NB4 (cell line): Measurements from ENCODE around the gene SNUPN.

ENCODE experiments used
- DNase-seq: peaks from one replicate; pipeline ENCODE4 v3.0.0; 2010; ENCODE audit warnings: low read depth
- H3K4me3 ChIP-seq: one replicate; pipeline ENCODE4 v1.5.1; 2011; ENCODE audit warnings: mild to moderate bottlenecking, low read depth, low read length, moderate library complexity
- CTCF ChIP-seq: IDR thresholded peaks from one replicate; pipeline ENCODE4 v1.5.1; 2012; ENCODE audit warnings: low read depth, low read length
- MAX ChIP-seq: IDR thresholded peaks from 2 replicates; pipeline ENCODE4 v1.6.1; 2011; ENCODE audit warnings: low read depth, low read length
- MYC ChIP-seq: IDR thresholded peaks from 2 replicates; pipeline ENCODE4 v1.6.1; 2011; ENCODE audit warnings: low read depth, low read length
- POLR2A ChIP-seq: IDR thresholded peaks from 2 replicates; pipeline ENCODE4 v1.6.1; 2011; ENCODE audit warnings: mild to moderate bottlenecking; ENCODE audit not compliant: insufficient read length; ENCODE audit errors: extremely low read depth

The SNUPN gene

GRCh38 chr15:75578173-75578947 is 47.2 kb downstream of the SNUPN start:
- peak overlapping the region; percentile 87 for H3K4me3 ChIP-seq
- no peak for TF ChIP-seq MAX
- TF ChIP-seq CTCF: no peak
- no peak for TF ChIP-seq MYC
- TF ChIP-seq POLR2A: no peak
- DNase-seq: peak; percentile 75

- TF ChIP-seq POLR2A (no peak), CTCF (no peak), MYC (no peak), MAX (no peak)
- H3K4me3 ChIP-seq: peak overlapping the region; percentile 87
- peak; percentile 45 for DNase-seq
Measured at GRCh38 chr15:75577401-75578172, 47.9 kb downstream of the SNUPN start.

- H3K4me3 ChIP-seq: no peak overlapping the region
Measured at GRCh38 chr15:75573648-75574384, 51.7 kb downstream of the SNUPN start.

GRCh38 chr15:75570126-75570845 is 55.2 kb downstream of the SNUPN start:
- no peak overlapping the region for H3K4me3 ChIP-seq
- DNase-seq: no peak
- TF ChIP-seq MYC (no peak), CTCF (no peak), MAX (no peak), POLR2A (no peak)

More at GRCh38 chr15:75573648-75574384, 51.7 kb downstream of the SNUPN start:
- no peak for DNase-seq
- TF ChIP-seq CTCF: no peak

GRCh38 chr15:75565062-75565970 is 60.2 kb downstream of the SNUPN start:
- no peak for TF ChIP-seq MAX
- no peak for TF ChIP-seq CTCF
- TF ChIP-seq MYC: no peak
- no peak for TF ChIP-seq POLR2A
- DNase-seq: no peak
- no peak overlapping the region for H3K4me3 ChIP-seq
